SW480 (cell line): Measurements from ENCODE around the gene DUSP7.

Experiments used
- DNase-seq: peaks from one replicate; pipeline ENCODE4 v3.0.0-alpha.2; 2016; ENCODE audit warnings: low spot score

DUSP7 gene

DNA sequence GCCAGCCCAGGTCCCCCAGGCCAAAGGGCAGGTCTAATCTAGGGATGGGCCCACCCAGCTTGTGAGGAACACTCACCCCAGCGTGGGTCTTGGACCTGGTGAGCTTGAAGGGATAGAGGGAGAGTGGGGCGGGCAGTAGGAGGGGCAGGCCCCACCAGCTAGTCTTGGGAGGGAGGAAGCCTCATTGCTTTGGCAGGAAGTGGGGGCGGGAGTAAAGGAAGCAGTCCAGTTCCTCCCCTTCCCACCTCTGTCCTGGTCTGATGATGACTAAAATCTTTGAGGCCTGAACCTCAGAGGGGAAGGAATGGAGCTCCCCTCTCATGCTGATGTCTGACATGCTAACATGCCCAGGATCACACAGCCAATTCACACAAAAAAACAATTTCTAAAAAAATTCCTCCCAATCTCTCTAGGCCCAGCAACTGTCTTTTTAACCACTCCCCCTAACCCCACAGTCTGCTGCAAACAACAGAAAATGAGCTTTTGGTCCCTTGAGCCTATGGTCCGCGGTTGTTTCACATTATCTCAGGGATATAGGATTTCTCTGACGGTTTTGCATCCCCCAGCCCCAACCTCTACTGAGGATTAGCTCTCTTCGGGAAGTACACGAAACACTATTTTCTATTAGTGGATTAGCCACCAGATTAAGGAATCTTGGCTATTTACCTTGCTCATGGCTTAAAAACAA is 30.7 kb upstream of the DUSP7 start:
- no peak for DNase-seq

DNA sequence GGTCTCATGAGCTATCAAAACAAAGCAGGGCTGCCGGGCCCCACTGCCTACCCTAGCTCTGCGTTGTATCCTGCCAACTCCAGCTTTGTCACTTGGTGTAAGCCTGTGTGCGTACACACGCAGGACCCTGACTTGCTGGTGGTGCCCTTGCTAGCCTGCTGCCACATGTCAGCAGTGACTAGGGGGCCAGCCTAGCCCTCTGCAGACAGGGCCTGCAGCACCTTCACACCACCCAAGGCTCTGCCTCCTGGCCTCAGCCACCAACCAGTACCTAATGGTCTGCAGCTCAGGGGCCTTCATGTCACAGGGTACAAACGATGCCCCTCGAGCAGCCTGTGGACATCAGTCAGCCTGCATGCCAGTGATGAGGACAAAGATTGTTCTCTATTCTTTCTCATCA is 30.1 kb upstream of the DUSP7 start:
- no peak for DNase-seq

DNA sequence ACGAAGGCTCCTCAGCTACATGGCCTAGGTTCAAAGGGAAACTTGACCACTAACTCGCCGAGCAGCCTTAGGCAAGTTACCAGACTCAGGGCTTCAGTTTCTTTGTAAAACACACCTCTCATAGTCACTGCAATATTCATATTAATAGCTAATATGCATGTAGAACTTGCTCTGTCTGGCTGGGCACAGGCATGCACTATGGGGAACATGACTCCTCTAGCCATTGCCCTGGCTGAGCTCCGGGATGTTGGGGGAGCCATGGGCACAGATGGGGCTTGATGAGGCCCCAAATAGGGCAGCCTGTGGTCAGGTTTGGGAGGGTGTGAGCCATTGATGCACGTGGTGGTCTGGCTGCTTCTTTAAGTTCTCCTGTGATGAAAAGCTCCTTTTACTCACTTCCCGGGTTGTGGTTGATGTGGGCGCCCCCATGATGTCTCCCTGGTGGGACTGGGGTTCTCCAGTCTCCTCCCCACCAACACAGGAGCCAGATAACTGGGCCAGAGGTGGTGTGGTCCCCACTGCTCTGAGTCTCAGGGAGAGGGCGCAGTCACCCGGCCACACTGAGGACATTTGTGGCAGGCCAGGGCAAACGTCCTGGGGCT is 29.4 kb upstream of the DUSP7 start:
- no peak for DNase-seq

DNA sequence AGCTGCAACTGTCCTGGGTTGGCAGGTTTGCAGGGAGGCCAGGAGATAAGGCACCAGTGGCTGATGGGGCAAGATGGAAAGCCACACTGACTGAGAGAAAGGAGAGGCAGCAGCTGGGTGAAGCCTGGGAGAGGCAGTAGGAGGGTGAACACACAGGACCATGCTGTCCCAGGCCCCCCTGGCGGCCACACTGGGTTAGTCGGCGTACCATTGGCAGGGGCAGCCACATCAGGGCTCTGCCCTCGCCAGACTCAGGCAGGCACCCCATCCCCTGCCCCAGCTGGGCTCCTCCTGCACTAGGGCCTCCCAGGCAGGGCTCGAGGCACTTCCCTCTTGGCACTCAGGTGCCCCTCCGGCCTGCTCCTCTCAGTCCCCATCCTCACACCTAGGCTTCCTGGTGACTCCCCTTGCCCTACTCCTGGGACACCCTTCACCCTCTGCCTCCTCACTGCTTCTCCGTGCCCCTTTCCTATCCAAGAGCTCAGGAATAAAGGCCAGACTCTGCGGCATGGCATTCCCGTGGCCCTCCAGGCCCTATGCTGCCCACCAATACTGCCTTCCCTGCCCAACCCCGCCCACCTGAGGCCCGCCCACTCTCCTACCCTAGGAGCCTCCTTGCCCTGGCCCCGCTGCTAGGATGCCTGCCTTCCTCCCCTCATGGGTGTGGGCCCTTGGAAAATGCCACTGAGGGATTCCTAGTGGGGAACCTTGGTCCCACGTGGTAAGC is 28.7 kb upstream of the DUSP7 start:
- no peak for DNase-seq

DNA sequence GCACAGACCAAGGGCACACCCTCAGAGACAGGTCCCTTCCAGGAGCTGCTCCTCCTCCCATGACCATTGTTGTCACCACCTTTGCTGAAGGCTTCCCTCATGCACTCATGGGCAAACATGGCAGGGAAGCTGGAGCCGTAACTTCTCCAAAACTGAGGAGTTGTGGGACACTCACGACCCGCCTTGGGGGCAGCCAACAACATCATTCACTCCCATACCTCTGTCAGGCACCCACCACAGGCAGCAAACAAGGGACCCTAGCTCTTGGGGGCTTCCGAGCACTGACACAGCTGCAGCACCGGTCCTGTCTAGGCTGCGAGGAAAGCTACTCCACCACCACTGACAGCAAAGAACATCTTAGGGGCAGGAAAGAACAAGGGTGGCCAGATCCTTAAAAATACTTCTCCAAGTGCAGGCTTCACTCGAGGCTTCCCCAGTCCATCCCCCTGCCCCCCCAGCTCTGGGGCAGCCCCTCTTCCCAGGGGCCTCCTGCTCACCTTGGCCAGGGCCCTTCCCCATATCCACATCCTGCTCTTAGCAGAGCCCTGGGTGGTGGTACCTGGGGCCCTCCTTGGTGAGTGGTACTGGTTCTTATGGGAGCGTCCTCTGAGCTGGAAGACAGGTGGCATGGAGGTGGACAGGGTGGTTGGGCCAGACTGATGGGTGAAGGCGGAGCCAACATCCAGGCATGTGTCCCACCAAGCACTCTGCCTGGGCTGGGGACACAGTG is 28.0 kb upstream of the DUSP7 start:
- DNase-seq, result no peak

DNA sequence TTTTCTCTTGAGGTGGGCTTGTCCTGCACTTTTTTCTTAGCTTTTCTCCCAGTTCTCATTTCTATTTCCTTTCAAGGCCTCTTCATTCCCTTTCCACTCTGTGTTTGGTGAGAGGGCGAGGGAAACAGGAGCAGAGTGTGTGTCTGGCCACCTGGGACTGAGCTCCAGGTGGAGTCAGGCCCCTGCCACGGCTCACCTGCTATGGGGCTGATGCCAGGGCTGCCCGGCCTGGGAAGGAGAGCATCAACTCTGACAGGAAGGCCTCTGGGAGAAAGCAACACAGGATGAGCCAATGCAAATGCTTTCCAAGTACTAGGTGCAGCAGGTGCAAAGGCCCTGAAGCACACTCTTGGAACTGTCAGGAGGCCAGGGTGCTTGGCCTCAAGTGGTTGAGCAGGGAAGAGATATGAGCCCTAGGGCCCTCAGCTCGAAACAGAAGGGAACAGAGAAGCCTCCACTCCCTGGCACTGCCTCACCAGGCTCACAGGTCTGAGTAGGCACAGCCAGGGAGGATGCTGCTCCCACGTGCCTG is 27.3 kb upstream of the DUSP7 start:
- no peak for DNase-seq

DNA sequence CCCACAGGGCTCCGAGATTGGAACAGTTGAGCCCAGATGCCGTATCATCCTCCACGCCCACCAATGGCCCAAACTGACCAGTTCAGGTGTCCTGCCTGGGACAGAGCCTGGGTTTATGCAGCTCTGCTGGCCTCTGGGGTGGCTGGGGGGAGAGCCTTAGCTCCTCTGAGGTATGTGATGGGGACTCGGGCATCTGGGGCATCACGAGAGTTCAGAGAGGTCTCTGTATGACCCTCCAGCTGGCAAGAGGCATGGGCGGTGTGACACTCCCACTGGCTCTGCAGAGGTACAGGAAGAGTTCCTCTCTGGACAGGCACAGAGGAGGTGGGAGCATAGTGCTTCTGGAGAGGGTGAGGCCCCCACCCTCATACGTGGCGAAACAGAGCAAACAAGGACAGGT is 26.6 kb upstream of the DUSP7 start:
- DNase-seq, result no peak

DNA sequence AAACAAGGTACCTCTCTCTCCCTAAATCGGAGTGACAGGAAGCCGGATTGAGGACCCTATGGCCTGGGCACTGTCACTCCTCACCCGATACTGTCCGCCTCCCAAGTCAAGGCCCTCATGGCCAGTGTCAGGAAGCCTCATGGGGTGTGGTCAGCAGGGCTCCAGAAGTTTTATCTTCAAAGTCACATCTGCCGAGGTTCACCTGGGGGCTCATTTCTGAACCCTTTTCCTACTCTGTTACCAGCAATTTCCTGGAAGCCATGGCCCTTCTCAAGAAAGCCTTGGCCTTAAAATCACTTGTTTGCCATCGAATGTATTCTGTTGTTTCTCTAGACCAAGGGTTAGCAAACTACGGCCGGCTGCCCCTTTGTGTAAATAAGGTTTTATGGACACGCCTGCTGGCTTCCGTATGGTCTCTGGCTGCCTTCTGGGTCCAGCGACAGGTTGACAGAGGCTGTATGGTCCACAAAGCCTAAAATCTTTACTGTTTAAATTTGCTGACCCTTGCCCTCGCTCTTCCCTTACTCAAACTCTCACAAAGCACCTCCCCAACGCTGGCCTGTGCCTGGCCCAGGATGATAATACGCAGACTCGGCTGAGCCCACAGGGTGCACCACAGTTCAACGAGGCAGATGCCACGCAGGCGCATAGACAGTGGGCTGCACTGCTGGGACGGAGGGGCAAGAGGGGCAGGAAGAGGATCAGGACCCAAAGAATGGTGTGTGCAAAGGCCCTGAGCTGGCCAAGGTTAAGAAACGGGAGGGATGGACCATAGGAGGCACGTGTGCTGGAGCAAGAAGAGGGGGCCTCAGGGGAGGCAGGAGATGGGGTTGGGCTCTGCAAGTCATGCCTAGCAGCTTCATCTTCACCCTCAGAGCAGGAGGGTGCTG is 24.7 kb upstream of the DUSP7 start:
- DNase-seq, result no peak

DNA sequence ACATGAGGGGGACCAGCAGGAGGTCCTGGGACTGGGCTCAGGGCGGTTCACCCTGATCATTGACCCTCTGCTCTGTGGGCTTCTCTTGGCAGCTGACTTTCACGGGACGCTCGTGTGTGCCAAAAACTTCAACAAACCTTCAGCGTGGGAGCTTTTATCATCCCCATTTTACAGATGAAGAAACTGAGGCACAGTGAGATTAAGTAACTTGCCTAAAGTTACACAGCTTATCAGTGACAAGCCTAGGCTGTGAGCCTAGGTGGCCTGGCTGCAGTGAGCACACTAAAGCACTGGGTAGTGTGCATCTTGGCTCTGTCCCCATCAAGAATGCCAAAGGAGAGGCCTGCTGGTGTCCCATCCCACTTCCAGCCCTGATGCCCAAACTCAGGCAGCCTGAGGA is 23.6 kb upstream of the DUSP7 start:
- no peak for DNase-seq

DNA sequence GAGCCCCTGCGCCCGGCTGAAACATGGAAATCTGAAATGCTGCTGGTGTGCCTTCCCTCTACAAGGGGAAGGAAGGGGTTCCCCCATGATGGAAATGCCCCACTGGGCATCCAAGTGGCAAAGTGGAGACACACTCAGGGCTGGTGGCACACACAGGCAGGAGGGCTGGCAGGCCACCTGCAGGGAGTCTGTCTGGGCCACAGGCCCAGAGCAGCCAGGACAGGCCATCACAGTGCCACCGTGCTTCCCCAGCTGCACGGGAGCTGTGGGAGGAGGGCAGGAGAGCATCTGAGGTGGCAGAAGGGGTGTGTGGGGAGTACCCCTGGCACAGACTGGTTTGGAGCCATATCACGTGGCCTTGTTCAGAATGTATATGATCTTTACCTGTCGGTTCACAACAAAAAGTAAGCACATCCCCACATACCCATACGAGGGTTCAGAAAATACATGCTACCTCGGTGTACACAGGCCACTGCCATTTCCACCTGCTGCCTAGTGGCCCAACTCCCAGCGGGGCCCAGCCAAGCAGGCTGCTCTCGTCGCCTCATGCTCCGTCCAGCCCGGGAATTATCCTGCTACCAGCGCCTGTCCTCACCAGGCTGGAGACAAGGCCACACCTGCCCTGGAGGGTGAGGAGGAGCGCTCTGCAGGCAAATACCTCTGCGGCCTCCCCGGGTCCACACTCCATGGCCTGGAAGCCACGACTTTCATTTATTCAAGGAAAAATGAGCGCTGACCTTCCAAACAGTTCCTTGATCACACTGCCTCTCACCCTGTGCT is 22.6 kb upstream of the DUSP7 start:
- no peak for DNase-seq

DNA sequence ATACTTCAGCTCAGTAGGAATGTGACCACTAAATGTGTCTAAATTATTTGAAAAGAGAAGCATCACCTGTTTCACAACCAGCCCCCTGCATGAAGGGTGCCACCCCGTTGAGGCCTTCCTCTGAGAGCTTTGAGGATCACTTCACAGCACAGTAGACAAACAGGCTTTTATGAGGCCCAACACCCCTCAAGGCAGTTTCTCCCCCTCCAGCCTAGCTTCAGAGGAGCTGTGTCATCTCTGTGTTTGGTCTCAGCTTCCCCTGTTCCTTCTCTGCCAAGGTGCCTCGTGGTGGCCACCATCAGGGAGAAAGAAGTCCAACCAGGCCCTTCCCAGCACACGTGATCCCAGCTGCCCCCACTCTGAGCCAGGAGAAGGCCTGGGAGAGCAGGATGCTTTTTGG is 21.6 kb upstream of the DUSP7 start:
- no peak for DNase-seq

DNA sequence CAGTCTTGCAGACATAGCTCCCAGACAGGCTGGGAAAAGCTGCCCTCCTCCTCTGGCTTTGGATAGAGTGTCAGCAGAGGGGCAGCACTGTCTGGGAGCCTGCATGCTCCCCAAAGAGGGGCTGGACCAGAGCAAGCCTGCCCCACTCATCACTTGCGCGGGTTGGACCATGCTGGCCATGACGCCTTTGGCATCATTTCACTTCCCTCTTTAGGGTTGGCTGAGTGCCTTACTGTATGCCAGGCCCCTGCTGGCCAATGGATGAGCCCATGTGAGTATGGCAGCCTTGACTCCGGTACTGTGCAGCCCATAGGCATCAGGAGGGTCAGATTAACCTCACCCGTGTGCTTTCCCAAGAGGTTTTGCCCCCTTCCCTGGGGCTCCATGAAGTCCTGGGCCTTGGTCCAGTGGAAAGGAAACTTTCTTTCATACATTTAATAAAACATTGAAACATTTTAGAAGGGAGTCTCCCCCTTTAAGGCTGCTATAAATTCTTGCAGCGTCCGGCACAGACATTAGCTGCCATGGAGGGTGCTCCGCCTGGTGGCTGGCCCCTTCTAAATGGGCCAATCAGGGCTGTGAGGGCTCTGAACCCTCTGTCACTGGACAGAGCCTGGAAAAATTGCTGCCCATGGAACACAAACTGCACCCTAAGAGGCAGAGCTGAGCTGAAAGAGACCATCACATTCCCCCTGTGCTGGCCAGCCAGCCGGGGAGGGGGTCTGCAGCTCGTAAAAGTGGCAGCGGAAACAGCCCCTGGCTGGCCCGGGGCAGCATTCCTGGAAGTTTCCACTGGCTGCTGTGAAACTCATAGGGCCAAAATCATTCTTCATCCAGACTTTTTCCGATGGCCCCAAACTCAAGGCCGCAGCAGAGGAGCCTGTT is 20.8 kb upstream of the DUSP7 start:
- DNase-seq, result no peak

DNA sequence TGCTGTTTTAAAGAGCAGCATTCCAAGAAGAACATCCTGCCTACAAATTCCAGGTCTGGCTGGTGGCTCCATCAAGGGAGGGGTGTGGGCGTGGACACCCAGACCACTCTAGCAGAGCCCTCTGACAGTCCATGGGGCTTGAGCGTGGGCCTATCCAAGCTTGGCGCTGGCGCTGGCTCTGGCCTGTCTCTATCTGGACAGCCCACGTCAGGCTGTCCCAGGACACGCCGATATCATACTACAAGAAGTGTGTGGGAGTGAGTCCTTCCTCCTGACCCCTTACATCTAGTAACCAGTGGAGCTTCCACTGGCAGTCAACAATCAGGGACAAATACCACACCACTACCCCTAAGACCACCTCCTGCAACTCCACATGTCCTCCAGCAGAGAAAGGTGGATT is 17.1 kb upstream of the DUSP7 start:
- DNase-seq, result no peak

DNA sequence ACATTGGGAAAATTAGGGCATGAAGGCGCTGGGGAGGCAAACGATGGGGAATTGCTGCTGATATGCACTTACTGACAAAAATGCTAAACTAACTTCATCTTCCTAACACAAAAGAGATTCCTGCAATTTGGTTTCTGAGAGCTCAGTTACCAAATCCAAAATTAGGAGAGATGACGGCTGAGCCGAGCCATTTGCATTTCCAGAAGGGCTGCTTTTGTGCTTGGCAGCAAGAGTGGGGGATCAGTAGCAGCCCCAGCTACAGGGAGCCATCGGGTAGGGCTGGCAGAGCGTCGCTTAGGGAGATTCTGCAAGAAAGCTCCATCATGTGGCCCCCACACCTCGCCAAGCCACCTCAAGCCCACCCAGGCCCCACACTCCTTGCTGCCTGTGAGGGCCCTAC is 16.1 kb upstream of the DUSP7 start:
- no peak for DNase-seq

DNA sequence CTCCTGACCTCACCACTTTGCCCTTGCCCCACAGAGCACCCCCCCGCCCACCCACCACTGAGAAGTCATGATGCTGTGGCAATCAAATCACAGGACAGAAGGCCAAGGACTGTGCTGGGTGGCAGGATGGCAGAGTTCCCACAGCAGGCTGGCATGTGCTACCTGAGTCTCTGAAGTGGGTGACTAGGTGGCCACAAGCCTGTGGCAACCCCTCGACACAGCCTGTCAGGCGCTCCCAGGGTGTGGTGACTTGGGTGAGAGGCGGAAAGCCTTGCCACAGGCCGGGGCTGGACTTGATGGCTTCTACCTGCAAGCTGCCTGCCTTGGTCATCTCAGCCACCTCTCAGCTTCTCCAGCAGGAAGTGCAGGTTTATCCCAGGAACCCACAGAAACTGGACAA is 15.6 kb upstream of the DUSP7 start:
- peak; percentile 31 for DNase-seq

DNA sequence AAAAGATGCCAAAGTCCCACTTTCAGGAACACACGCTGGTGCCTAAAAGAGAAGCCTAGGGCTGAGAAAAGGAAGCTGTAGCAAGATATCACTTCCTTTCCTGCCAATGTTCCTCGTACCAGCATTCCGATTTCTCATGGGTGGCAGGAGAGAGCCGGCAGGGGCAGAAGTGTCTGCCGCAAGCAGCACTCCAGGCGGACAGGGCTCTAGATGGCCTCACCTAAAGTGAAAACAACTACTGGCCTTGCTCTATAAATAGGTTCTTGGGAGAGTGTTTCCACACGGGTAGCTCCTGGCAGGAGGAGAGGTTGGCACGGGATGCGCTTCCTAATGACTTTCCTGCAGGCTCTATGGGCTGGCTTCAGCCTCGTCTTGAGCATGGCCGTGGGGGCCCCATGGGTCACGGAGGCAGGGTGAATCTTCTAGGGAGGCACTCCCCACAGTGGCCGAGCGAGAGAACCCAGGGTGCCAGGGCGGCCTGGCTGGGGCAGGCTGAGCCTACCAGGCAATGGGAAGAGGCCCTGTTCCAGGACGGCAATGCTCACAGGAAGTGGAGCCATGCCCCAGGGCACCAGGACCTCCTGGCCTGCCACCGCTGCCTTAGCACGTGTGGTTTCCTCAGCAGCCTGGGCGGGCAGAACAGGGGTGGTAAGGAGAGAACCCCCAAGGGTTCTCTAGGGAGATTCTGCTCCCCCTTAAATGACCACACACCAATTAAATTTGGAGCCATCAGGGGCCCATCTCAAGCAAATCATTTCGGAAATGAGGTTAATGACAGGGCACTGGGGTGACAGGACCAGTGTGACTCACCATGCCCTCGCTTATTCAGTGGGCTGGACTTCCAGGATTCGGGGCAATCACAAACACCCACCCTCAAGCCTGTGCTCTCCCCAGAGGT is 14.6 kb upstream of the DUSP7 start:
- DNase-seq, result no peak

DNA sequence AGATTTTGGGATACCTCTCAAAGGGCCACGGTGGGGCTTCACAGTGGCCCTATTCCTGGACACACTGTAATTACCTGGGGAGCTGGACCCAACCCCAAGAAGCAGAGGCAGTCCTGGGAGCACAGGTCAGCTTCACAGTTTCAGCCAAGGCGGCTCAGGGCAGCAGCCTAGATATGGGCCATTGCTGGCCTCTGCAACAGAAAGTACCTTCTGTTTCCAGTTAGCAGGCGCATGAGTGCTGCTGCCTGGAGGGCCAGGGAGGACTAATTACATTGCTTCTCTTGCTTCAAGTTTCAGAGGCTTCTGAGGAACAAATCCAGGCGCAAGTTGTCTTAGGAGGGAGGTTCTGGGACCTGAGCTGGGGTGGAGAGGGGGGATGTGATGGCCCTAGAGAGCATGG is 13.5 kb upstream of the DUSP7 start:
- no peak for DNase-seq

DNA sequence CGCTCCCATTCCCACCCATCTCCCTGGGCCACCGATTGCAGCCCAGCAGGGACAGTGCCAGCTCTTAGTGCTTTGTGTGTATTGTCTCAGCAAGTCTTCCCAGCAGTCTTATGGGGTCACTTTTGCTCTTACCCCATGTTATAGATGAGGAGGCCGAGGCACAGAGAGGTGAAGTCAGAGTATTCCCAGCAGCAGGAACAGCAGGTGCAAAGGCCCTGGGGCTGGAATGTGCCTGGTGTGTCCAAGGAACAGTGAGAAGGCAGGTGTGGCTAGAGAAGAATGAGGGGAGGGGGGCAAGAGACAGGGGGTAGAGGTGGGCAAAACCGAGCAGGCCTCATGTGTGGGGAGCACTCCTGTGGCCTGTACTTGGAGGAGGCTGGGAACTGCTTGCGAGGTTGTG is 12.8 kb upstream of the DUSP7 start:
- DNase-seq, result no peak

DNA sequence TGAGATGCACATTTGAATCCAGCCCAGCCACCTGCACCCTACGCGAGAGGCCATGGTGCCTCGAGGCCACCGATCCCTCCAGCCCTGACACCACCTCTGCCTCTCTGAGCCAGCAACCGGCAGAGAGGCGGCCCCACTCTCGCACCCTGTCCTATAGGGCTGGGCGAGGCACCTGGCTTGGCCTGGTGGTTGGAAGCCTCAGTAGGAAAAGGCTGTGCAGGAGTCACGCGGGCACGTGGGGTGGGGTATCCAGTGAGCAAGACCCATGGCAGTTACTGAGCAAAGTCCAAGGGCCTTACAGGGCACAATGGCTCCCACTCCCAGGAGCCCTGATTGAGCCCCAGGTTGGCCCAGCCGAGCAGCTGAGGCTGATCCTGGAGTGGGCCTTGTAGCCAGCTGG is 12.4 kb upstream of the DUSP7 start:
- DNase-seq, result no peak
